Transverse colon (tissue), 4 donors: ENCODE data around the gene FOXO1.

Experiments
- CTCF ChIP-seq, 5 experiments: fragments of 200-600 bp in 3 of 5; fragments of 450-650 bp in 2 of 5; sonication (generic) in 3 of 5; IDR thresholded peaks; 1 replicate in 2 of 5; 2 replicates in 3 of 5; pipeline ENCODE4 v1.5.1; 2016 to 2017; ENCODE audit warnings: antibody characterized with exemption in 5 of 5, inconsistent platforms in 3 of 5, mild to moderate bottlenecking in 2 of 5, moderate library complexity in 1 of 5
- EP300 ChIP-seq: sonication (generic); formaldehyde crosslinking; IDR thresholded peaks from one replicate; pipeline ENCODE4 v1.6.1; 2017; ENCODE audit warnings: antibody characterized with exemption, low read depth
- POLR2A ChIP-seq: fragments of 450-650 bp; IDR thresholded peaks from one replicate; pipeline ENCODE4 v1.6.1; 2016; ENCODE audit warnings: antibody characterized with exemption, mild to moderate bottlenecking, moderate library complexity
- POLR2AphosphoS5 ChIP-seq, 3 donors: sonication (generic); formaldehyde crosslinking; IDR thresholded peaks; one replicate each; pipeline ENCODE4 v1.6.1; 2016; ENCODE audit warnings: antibody characterized with exemption in 3 of 3

GRCh38 chr13:40530961-40531360 lies 135.5 kb downstream of the FOXO1 start:
- TF ChIP-seq CTCF (IDR thresholded peaks at IDR 0.05) (no peak), POLR2AphosphoS5 (IDR thresholded peaks at IDR 0.05) (no peak), POLR2A (no peak), EP300 (no peak)
